Activated T-helper 1 cell treated with anti-CD3 and anti-CD28 coated beads, Interleukin-12 subunit alpha, Interleukin-12 subunit beta, Interleukin-2, Interleukin-4 antibody, amounts not matched to agents 30 ng/mL and 10 ng/mL and 1 ng/mL, durations not matched to agents 14 hours and 24 hours and 36 hours (primary cell): ENCODE results near the gene GRIN3B. TPM values are rescaled to one million over a fixed set of nuclear protein-coding genes. Genes with fewer than 3 reads are reported as not detected.

Source experiments
- DNase-seq: peaks from one replicate; pipeline ENCODE4 v3.0.0; 2021; ENCODE audit warnings: low spot score
- H3K27ac Mint-ChIP-seq: one replicate; pipeline ENCODE4 v1.8.0; 2021; ENCODE audit warnings: mild to moderate bottlenecking, mixed read lengths
- H3K27me3 Mint-ChIP-seq: one replicate; pipeline ENCODE4 v1.8.0; 2022; ENCODE audit warnings: mild to moderate bottlenecking, moderate library complexity, mixed read lengths; ENCODE audit not compliant: insufficient read depth
- H3K36me3 Mint-ChIP-seq: one replicate; pipeline ENCODE4 v1.8.0; 2021; ENCODE audit warnings: low read depth, mixed read lengths
- H3K4me1 Mint-ChIP-seq: one replicate; pipeline ENCODE4 v1.8.0; 2021; ENCODE audit warnings: low read depth, mixed read lengths
- H3K4me3 Mint-ChIP-seq: one replicate; pipeline ENCODE4 v1.8.0; 2021; ENCODE audit warnings: mild to moderate bottlenecking, moderate library complexity, mixed read lengths
- H3K9me3 Mint-ChIP-seq: one replicate; pipeline ENCODE4 v1.8.0; 2021; ENCODE audit warnings: mixed read lengths
- intact Hi-C: fragments of 100-400 bp; cut with micrococcal nuclease; formaldehyde crosslinking; loops from one replicate; pipeline ENCODE4 v1.15.1; 2024
- total RNA-seq: library from RNA; stranded (reverse); gene quantifications from 2 replicates; pipeline ENCODE4 v1.2.3, GENCODE V29; 2022

The GRIN3B gene
- total RNA-seq, 1 donor from 2014 or later: not detected

- no peak for DNase-seq
- H3K27ac Mint-ChIP-seq: peak overlapping the region; percentile 52
- intact Hi-C loops: loop anchor here (1.0 to 2.0 kb wide), 2 partner anchors 11 to 75 kb away; partner anchors contain the start of gene GPX4
- no peaks in the 10 kb centered on the region for H3K27me3 Mint-ChIP-seq
- H3K36me3 Mint-ChIP-seq: peaks cover 12% of the 10 kb centered on the region
- peak overlapping the region; percentile 95 for H3K4me3 Mint-ChIP-seq
- H3K4me1 Mint-ChIP-seq: peaks cover 22% of the 10 kb centered on the region
- H3K9me3 Mint-ChIP-seq: no peaks in the 10 kb centered on the region
Observed at GRCh38 chr19:1027650-1028061, 27.4 kb downstream of the GRIN3B start.

GRCh38 chr19:1028062-1028926 lies 28.1 kb downstream of the GRIN3B start:
- Mint-ChIP-seq H3K4me1 (peaks cover 25% of the 10 kb centered on the region), H3K9me3 (peaks cover 1% of the 10 kb centered on the region), H3K27ac (peak overlapping the region; percentile 52), H3K4me3 (peak overlapping the region; percentile 95), H3K27me3 (no peaks in the 10 kb centered on the region), H3K36me3 (peaks cover 13% of the 10 kb centered on the region)
- DNase-seq: peak; percentile 58
- intact Hi-C loops: loop anchor here (1.0 kb wide), 1 partner anchor 10 kb away; no protein-coding TSS in a partner anchor

- no peaks in the 10 kb centered on the region for H3K27me3 Mint-ChIP-seq
- peaks cover 33% of the 10 kb centered on the region for H3K4me1 Mint-ChIP-seq
- DNase-seq: no peak
- H3K36me3 Mint-ChIP-seq: peaks cover 26% of the 10 kb centered on the region
- H3K4me3 Mint-ChIP-seq: no peak overlapping the region
- H3K9me3 Mint-ChIP-seq: peaks cover 3% of the 10 kb centered on the region
- intact Hi-C loops: no loop called here
- H3K27ac Mint-ChIP-seq: no peak overlapping the region
Observed at GRCh38 chr19:1032264-1032867, 32.1 kb downstream of the GRIN3B start.

GRCh38 chr19:1035998-1036621 lies 35.9 kb downstream of the GRIN3B start:
- no peaks in the 10 kb centered on the region for H3K27me3 Mint-ChIP-seq
- peaks cover 3% of the 10 kb centered on the region for H3K9me3 Mint-ChIP-seq
- H3K4me1 Mint-ChIP-seq: peaks cover 59% of the 10 kb centered on the region
- H3K36me3 Mint-ChIP-seq: peaks cover 32% of the 10 kb centered on the region
- no peak for DNase-seq
- H3K27ac Mint-ChIP-seq: peak overlapping the region; percentile 29
- intact Hi-C loops: no loop called here
- H3K4me3 Mint-ChIP-seq: no peak overlapping the region

- H3K9me3 Mint-ChIP-seq: peaks cover 3% of the 10 kb centered on the region
- H3K4me3 Mint-ChIP-seq: peak overlapping the region; percentile 64
- H3K27ac Mint-ChIP-seq: peak overlapping the region; percentile 86
- no peaks in the 10 kb centered on the region for H3K27me3 Mint-ChIP-seq
- peaks cover 56% of the 10 kb centered on the region for H3K4me1 Mint-ChIP-seq
- intact Hi-C loops: loop anchor here (1.0 kb wide), 1 partner anchor 9 kb away; no protein-coding TSS in a partner anchor
- peaks cover 25% of the 10 kb centered on the region for H3K36me3 Mint-ChIP-seq
- DNase-seq: no peak
Observed at GRCh38 chr19:1037621-1038064, 37.4 kb downstream of the GRIN3B start.

GRCh38 chr19:1038978-1039645 lies 38.9 kb downstream of the GRIN3B start:
- no peak for DNase-seq
- peaks cover 21% of the 10 kb centered on the region for H3K36me3 Mint-ChIP-seq
- intact Hi-C loops: loop anchor here (1.0 kb wide), 2 partner anchors 11 to 38 kb away; no protein-coding TSS in a partner anchor
- H3K4me1 Mint-ChIP-seq: peaks cover 51% of the 10 kb centered on the region
- H3K27ac Mint-ChIP-seq: peak overlapping the region; percentile 86
- H3K4me3 Mint-ChIP-seq: peak overlapping the region; percentile 97
- H3K9me3 Mint-ChIP-seq: no peaks in the 10 kb centered on the region
- H3K27me3 Mint-ChIP-seq: no peaks in the 10 kb centered on the region

- DNase-seq: peak; percentile 100
- intact Hi-C loops: loop anchor here (1.0 to 2.0 kb wide), 4 partner anchors 19 to 63 kb away; partner anchors contain the start of genes GPX4, RNU6-2 and TMEM259
- Mint-ChIP-seq H3K9me3 (no peaks in the 10 kb centered on the region), H3K4me3 (peak within 1 kb of the TSS; percentile 97), H3K27me3 (no peaks in the 10 kb centered on the region), H3K4me1 (peaks cover 51% of the 10 kb centered on the region), H3K36me3 (peaks cover 21% of the 10 kb centered on the region), H3K27ac (peak within 1 kb of the TSS; percentile 86)
Observed at GRCh38 chr19:1039646-1040475, 39.6 kb downstream of the GRIN3B start, which contains the start of gene ABCA7. ABCA7 (plus strand) TSS chr19:1040107; CDS start chr19:1041362, 1,255 bp downstream.

GRCh38 chr19:1040476-1041271 lies 40.5 kb downstream of the GRIN3B start:
- intact Hi-C loops: loop anchor here (1.0 to 2.0 kb wide), 3 partner anchors 19 to 62 kb away; partner anchors contain the start of genes GPX4, RNU6-2 and TMEM259
- DNase-seq: peak; percentile 90
- H3K36me3 Mint-ChIP-seq: peaks cover 22% of the 10 kb centered on the region
- peaks cover 47% of the 10 kb centered on the region for H3K4me1 Mint-ChIP-seq
- H3K27me3 Mint-ChIP-seq: no peaks in the 10 kb centered on the region
- H3K4me3 Mint-ChIP-seq: peak overlapping the region; percentile 97
- H3K27ac Mint-ChIP-seq: peak overlapping the region; percentile 86
- no peaks in the 10 kb centered on the region for H3K9me3 Mint-ChIP-seq

- intact Hi-C loops: loop anchor here (2.0 kb wide), 1 partner anchor 61 kb away; the partner anchor contains the start of gene GPX4
- H3K9me3 Mint-ChIP-seq: no peaks in the 10 kb centered on the region
- DNase-seq: no peak
- no peak overlapping the region for H3K27ac Mint-ChIP-seq
- peaks cover 43% of the 10 kb centered on the region for H3K4me1 Mint-ChIP-seq
- H3K4me3 Mint-ChIP-seq: peak overlapping the region; percentile 97
- no peaks in the 10 kb centered on the region for H3K27me3 Mint-ChIP-seq
- peaks cover 18% of the 10 kb centered on the region for H3K36me3 Mint-ChIP-seq
Observed at GRCh38 chr19:1041272-1041834, 41.1 kb downstream of the GRIN3B start.

- Mint-ChIP-seq H3K27ac (no peak overlapping the region), H3K36me3 (peaks cover 16% of the 10 kb centered on the region), H3K9me3 (no peaks in the 10 kb centered on the region), H3K4me3 (no peak overlapping the region), H3K4me1 (peaks cover 43% of the 10 kb centered on the region), H3K27me3 (no peaks in the 10 kb centered on the region)
- intact Hi-C loops: loop anchor here (2.0 kb wide), 1 partner anchor 61 kb away; the partner anchor contains the start of gene GPX4
- no peak for DNase-seq
Observed at GRCh38 chr19:1041835-1042685, 41.8 kb downstream of the GRIN3B start.
